GM12878 (cell line): ENCODE data around the gene CCL2.

Experiments
- ATF3 ChIP-seq: IDR thresholded peaks from 2 replicates; pipeline ENCODE4 v1.6.1; 2011; ENCODE audit warnings: low read depth, mild to moderate bottlenecking, low read length, moderate library complexity, borderline replicate concordance; ENCODE audit errors: extremely low read depth
- CREB1 ChIP-seq: IDR thresholded peaks from 2 replicates; pipeline ENCODE4 v1.6.1; 2012; ENCODE audit warnings: low read depth, mild to moderate bottlenecking, inconsistent platforms
- CTCF ChIP-seq, 3 experiments: IDR thresholded peaks in 2 of 3; conservative IDR thresholded peaks in 1 of 3; 2 replicates each; pipeline ENCODE4 v1.5.1; 2011; ENCODE audit warnings: low read depth in 3 of 3, low read length in 3 of 3, mild to moderate bottlenecking in 3 of 3, control low read depth in 2 of 3, moderate library complexity in 2 of 3, inconsistent platforms in 1 of 3, mixed read lengths in 1 of 3; ENCODE audit not compliant: control insufficient read depth in 2 of 3, insufficient read depth in 1 of 3; ENCODE audit errors: extremely low read depth in 1 of 3
- EZH2 ChIP-seq: IDR thresholded peaks from 2 replicates; pipeline ENCODE4 v1.6.1; 2012; ENCODE audit warnings: low read depth, mild to moderate bottlenecking, control low read depth, inconsistent platforms, low read length, borderline replicate concordance; ENCODE audit not compliant: control insufficient read depth
- JUND ChIP-seq: IDR thresholded peaks from 2 replicates; pipeline ENCODE4 v1.6.1; 2012; ENCODE audit warnings: low read depth, mild to moderate bottlenecking, low read length, improper control_type of control experiment, moderate library complexity
- MYC ChIP-seq: IDR thresholded peaks from 2 replicates; pipeline ENCODE4 v1.6.1; 2011; ENCODE audit warnings: mild to moderate bottlenecking, low read length, moderate library complexity, inconsistent platforms; ENCODE audit not compliant: insufficient read depth, insufficient replicate concordance, insufficient read length, severe bottlenecking
- PKNOX1 ChIP-seq: fragments of 450-650 bp; IDR thresholded peaks from 2 replicates; pipeline ENCODE4 v1.6.1; 2016; ENCODE audit warnings: mild to moderate bottlenecking
- PML ChIP-seq: IDR thresholded peaks from 2 replicates; pipeline ENCODE4 v1.6.1; 2012; ENCODE audit warnings: low read length, inconsistent platforms
- POLR2AphosphoS5 ChIP-seq: IDR thresholded peaks from 2 replicates; pipeline ENCODE4 v1.6.1; 2011; ENCODE audit warnings: mild to moderate bottlenecking, low read length, inconsistent platforms
- RCOR1 ChIP-seq: conservative IDR thresholded peaks from 2 replicates; pipeline ENCODE4 v1.6.1; 2012; ENCODE audit warnings: low read depth, low read length, improper control_type of control experiment
- RELA ChIP-seq: fragments of 450-650 bp; IDR thresholded peaks from 2 replicates; pipeline ENCODE4 v1.8.0; 2014; ENCODE audit warnings: borderline replicate concordance; ENCODE audit not compliant: partially characterized antibody
- RFX5 ChIP-seq: IDR thresholded peaks from 2 replicates; pipeline ENCODE4 v1.6.1; 2011; ENCODE audit warnings: low read depth, low read length, improper control_type of control experiment
- ZBED1 ChIP-seq: IDR thresholded peaks from 2 replicates; pipeline ENCODE4 v1.6.1; 2016; ENCODE audit warnings: borderline replicate concordance

GRCh38 chr17:34305606-34306005 is 50.5 kb downstream of the CCL2 start:
- TF ChIP-seq POLR2AphosphoS5 (no peak), ATF3 (no peak), CTCF (IDR thresholded peaks at IDR 0.05 in 2 of 3, conservative IDR thresholded peaks at IDR 0.05 in 1 of 3; ENCODE audit: control insufficient read depth in 2 of 3, extremely low read depth in 1 of 3, insufficient read depth in 1 of 3, low read depth in 3 of 3, low read length in 3 of 3) (no peak), PKNOX1 (no peak), MYC (no peak), ZBED1 (no peak), RELA (no peak), CREB1 (no peak), PML (no peak), RCOR1 (no peak), RFX5 (no peak), JUND (no peak), EZH2 (no peak)
